HPDE6-E6E7 (cell line): Measurements from ENCODE around the gene CASTOR2.
"Not testable (repeated sequence)": the region's sequence is repeated elsewhere in the genome, so short reads cannot be mapped to it uniquely, and the experiment has no call there.

Source experiments
- DNase-seq: peaks from one replicate; pipeline ENCODE4 v3.0.0; 2011; ENCODE audit warnings: missing footprints; ENCODE audit errors: extremely low spot score

CASTOR2 gene

DNA sequence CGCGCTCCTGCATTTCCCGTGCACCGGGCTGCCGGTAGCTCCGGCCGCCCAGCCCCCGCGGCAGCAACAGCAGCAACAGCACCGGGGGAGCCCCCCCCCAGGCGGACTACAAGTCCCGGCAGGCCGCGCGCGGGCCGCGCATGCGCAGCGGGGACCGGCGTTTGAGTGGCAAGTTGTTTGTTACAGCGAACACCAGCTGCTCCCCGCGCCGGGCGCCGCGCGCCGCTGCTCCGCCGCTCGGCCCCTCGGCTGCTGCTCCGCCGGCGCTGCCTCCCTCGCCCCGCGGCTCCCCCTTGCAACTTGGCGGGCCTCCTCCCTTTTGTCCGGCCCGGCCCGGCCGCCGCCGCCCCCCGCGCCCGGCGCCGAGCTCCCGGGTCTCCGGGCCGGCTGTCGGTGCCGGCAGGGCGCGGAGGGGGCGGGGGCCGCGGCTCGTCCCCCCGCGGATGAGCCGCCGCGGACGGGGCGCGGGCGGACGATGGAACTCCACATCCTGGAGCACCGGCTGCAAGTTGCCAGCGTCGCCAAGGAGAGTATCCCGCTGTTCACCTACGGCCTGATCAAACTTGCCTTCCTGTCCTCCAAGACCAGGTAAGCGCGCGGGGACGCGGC is at the start of gene CASTOR2:
CASTOR2 (plus strand) TSS at position 195 of the 609 bp plus-strand sequence; CDS start at position 476, 281 bp downstream.
- not testable (repeated sequence) for DNase-seq

- not testable (repeated sequence) for DNase-seq
Observed at GRCh38 chr7:74922321-74922890, 42.1 kb upstream of the CASTOR2 start.

GRCh38 chr7:74923644-74924043 is 40.9 kb upstream of the CASTOR2 start:
- not testable (repeated sequence) for DNase-seq

DNA sequence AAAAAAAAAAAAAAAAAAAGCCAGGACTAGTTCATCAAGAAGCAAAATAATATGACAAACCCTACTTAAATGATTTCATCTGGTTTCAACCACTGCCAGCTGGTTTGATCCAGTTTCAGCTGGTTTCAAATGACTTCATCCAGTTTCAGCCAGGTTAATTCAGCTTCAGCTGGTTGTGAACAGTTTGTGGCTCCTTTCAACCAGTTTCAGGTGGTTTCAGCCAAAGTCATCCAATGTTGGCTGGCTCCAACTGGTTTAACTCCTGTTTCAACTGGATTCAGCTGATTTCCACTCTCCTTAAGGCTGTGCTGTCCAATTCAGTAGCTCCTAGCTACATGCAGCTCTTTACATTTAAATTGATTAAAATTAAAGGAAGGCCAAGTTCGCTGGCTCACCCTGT is 37.5 kb upstream of the CASTOR2 start:
- not testable (repeated sequence) for DNase-seq

- DNase-seq: not testable (repeated sequence)
Observed at GRCh38 chr7:74931563-74932328, 32.8 kb upstream of the CASTOR2 start.

DNA sequence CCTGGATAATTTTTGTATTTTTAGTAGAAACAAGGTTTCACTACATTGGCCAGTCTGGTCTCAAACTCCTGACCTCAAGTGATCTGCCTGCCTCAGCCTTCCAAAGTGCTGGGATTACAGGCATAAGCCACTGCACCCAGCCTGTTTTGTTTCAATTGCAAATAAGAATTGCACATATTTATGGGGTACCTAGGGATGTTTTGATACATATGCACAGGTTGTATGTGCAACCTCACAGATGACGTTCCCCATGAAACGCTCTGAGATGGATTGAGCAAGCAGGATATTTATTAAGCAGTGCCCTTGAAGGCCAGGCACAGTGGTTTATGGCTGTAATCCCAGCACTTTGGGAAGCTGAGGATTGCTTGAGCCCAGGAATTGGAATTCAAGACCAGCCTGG is 25.1 kb upstream of the CASTOR2 start:
- DNase-seq: not testable (repeated sequence)

DNA sequence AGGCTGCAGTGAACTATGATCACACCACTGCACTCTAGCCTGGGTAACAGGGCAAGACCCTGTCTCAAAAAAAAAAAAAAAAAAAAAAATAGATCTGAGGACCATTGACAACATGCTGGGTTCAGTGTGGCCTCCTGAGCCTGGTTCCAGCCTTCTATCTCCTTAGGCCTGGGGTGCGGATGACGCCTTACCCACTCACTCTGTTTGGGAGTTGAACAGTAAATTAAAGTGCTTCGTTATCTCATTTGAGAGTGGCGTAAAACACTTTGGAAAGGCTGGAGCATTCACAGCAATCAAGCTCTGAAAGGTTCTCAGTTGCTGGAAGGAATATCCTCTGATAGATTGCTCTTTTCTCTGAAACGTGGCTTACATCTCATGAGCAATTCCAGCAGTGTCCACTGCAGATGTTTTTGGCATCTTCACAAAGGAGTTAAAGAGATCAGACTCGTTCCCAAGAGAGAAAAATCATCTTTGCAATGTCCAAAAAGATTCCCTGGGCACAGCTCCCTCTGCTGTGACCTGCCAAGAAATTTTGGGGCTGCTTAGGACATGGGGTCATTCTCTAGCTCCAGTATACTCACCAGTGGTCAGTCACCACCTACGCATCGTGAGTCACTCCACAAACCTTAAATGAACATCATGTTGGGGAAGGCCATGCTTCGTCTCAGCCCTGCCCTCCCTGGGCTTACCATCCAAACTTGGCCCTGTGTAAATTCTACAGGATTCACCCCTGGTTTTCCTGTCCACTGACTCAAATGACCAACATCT is 23.0 kb upstream of the CASTOR2 start:
- not testable (repeated sequence) for DNase-seq

DNA sequence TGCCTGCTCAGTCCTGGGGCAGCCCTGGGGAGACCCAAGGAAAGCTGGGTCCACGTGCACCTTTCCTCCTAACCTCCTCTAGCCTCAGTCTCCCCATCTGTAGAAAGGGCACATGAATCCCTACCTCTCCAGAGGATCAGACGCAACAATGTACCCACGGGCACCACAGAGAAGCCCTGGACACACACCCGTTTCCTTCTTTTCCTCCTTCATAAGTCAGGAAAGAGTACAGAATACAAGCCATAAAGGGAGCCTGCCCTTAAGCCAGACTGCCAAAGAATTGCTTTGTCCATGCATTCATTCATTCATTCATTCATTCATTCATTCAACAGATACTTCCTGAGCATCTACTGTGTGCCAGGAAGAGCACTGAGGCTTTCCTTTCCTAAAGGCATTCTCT is 20.6 kb upstream of the CASTOR2 start:
- not testable (repeated sequence) for DNase-seq

DNA sequence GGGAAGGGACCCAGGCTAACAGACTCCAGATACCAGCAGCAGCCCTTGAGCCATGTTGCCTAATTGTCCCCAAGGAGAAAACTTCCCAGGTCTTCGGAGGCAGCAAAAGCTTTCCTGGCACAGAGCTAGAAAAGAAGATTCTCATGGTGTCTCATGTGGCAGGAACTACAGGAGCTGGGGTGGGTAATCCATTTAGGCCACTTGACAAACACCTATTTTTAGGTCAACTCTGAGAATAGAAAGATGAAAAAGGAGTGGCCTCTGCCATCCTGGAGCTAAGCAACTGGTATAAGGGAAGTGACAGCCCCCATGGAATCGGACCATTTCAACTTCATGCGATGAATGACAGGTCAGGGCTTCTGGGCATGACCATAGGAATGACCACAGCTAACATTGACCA is 16.8 kb upstream of the CASTOR2 start:
- not testable (repeated sequence) for DNase-seq

- DNase-seq: not testable (repeated sequence)
Observed at GRCh38 chr7:74953774-74954173, 10.7 kb upstream of the CASTOR2 start.

DNA sequence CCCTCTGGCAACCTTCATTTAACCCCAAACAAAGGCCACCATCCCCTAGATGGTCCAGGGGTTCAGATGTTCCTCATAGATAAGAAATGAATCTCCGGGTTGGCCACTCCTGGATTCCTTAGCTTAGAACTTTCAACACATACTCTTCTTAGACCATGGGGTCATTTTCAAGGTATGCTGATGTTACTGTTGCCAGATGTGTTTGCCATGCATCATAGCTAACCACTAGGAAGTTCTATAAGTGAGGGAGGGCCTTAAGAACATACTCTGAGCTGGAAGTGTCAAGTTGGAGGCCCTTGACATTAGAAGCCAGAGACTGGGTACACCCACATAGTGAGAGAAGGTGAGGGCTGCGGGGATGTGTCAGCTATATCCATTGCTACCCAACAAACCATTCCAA is 6.2 kb upstream of the CASTOR2 start:
- not testable (repeated sequence) for DNase-seq

DNA sequence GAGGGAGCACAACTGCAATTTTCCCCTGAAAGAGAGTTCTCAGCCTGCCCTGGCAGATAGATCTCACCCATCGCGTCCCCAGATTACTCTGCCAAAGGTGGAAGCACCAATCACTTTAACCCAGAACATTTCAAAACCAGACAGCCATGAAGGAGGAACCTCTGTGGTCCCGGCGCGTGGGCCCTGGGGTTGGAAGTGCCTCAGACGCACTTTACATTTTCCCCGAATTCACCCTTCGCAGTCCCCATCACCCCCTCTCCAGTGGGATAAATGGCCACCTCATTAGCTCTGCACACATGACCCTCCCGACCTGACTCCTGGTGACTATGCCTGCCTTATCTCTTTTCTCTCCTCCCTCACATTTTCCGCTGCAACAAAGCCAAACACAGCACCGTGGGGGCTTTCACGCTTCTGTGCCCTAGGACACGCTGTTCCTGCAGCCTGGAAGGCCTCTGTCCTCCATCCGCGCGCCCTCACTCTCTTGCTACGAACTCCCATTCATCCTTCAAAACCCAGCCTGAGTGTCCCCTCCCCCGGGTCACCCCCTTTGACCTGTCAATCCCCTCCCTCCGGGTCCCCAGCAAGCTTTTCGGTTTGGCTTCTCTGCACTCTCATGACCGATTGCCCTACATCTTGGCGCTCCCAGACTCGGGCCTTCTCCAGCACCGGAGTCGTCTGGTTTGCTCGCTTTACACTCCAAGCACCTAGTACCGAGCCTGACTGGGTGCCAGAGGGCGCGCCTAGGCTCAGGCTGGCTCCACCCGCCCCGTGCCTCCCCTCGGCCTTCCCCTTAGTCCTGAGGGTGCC is 598 bp upstream of the CASTOR2 start:
- DNase-seq: not testable (repeated sequence)

- not testable (repeated sequence) for DNase-seq
Observed at GRCh38 chr7:74966208-74966854, 1.8 kb downstream of the CASTOR2 start.

GRCh38 chr7:74966909-74967308 is 2.4 kb downstream of the CASTOR2 start:
- DNase-seq: not testable (repeated sequence)

DNA sequence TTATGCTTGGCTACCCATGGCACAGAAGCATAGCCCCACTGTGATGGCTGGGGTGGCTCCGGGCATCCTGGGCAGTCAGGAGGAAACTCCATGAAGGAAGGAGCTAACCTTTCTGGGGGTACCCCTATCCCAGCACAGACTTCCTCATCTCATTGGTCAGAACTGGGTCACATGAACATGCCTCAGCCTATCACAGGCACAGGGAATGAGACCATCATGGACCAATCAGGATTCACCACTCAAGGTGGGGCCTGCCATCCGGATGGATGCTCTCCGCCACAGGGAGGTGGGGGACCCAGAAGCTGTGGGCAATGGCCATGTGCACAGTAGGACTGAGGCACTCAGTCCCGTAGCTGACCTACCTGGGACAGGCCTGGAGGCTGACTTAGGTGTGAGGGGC is 6.9 kb downstream of the CASTOR2 start:
- DNase-seq: not testable (repeated sequence)

- DNase-seq: not testable (repeated sequence)
Observed at GRCh38 chr7:74972377-74972776, 7.9 kb downstream of the CASTOR2 start.

DNA sequence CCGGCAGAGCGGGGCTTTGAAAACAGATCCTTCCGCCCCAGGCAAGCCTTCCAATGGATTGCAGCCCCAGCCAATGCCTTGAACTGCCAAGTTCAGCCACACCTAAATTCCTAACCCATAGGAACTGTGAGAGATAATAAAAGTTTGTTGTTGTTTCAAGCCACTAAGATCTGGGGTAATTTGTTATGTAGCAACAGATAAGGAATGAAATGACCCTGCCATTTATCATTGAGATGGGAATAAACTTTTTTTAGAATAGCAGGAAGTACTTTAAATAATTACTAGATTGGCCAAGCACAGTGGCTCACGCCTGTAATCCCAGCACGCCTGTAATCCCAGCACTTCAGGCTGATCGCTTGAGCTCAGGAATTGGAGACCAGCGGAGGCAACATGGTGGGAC is 11.5 kb downstream of the CASTOR2 start:
- DNase-seq: not testable (repeated sequence)

DNA sequence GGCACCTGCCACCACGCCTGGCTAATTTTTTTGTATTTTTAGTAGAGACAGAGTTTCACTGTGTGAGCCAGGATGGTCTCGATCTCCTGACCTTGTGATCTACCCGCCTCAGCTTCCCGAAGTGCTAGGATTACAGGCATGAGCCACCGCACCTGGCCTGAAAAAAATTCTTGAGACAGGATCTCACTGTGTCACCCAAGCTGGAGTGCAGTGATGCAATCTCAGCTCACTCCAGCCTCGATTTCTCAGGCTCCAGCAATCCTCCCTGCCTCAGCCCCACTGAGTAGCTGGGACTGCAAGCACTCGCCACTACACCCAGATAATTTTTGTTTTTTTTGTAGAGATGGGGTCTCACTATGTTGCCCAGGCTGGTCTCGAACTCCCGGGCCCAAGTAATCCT is 13.0 kb downstream of the CASTOR2 start:
- DNase-seq: not testable (repeated sequence)

DNA sequence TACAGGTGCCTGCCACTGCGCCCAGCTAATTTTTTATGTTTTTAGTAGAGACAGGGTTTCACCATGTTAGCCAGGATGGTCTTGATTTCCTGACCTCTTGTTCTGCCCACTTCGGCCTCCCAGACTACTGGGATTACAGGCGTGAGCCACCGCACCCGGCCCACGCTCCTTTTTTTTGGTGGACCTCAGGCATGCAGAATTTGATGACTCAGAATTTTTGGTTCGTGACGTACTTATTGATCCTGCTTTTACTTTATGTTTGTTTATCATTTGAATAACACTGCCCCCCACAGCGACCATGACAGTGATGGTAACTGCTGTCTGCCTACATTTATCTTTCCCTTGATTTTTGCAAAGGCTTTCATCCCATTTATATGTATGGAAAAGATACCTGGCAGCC is 23.9 kb downstream of the CASTOR2 start:
- not testable (repeated sequence) for DNase-seq

- no peak for DNase-seq
Observed at GRCh38 chr7:74993121-74993520, 28.6 kb downstream of the CASTOR2 start.
